Measurements from ENCODE around the gene SEPTIN1.

The SEPTIN1 gene

GRCh38 chr16:30372038-30372712 lies 10.2 kb downstream of the SEPTIN1 start:
- Histone ChIP-seq H3K9me3 (ENCODE audit: low read length) (no peaks in the 10 kb centered on the region), H2AFZ (ENCODE audit: low read length) (no peak overlapping the region), H3F3A (ENCODE audit: insufficient read depth, low read length) (no peaks in the 10 kb centered on the region), H3K36me3 (ENCODE audit: insufficient read depth, low read length) (peaks cover 5% of the 10 kb centered on the region; the same call in 1 of the 2 replicates), H4K20me1 (ENCODE audit: insufficient read depth, low read length) (no peaks in the 10 kb centered on the region), H3K27me3 (ENCODE audit: insufficient read depth, low read length) (no peaks in the 10 kb centered on the region), H3K79me2 (ENCODE audit: insufficient read depth, low read length) (peaks cover 26% of the 10 kb centered on the region), H3K4me3 (ENCODE audit: low read depth, low read length, poor library complexity, severe bottlenecking) (no peak overlapping the region), H3K4me1 (ENCODE audit: insufficient read depth, low read length, severe bottlenecking) (peaks cover 36% of the 10 kb centered on the region), H3K4me2 (ENCODE audit: low read length) (peak overlapping the region; percentile 87; the same call in 1 of the 2 replicates), H3K9me2 (ENCODE audit: low read depth, low read length) (no peaks in the 10 kb centered on the region), H3K27ac (ENCODE audit: low read depth, low read length, poor library complexity, severe bottlenecking) (peak overlapping the region; percentile 76), H3K9ac (ENCODE audit: low read length) (peak overlapping the region; percentile 79)
- TF ChIP-seq CTCF (IDR thresholded peaks at IDR 0.05; ENCODE audit: low read length) (no peak), EZH2 (IDR thresholded peaks at IDR 0.05; ENCODE audit: borderline replicate concordance, low read length) (no peak)

GRCh38 chr16:30371248-30371816 lies 11.0 kb downstream of the SEPTIN1 start:
- no peak overlapping the region for H2AFZ ChIP-seq (ENCODE audit: low read length)
- no peaks in the 10 kb centered on the region for H3F3A ChIP-seq (ENCODE audit: insufficient read depth, low read length)
- H3K4me1 ChIP-seq (ENCODE audit: insufficient read depth, low read length, severe bottlenecking): peaks cover 42% of the 10 kb centered on the region
- peaks cover 11% of the 10 kb centered on the region; the same call in 1 of the 2 replicates for H3K36me3 ChIP-seq (ENCODE audit: insufficient read depth, low read length)
- TF ChIP-seq EZH2 (IDR thresholded peaks at IDR 0.05; ENCODE audit: borderline replicate concordance, low read length): no peak
- no peak for TF ChIP-seq CTCF (IDR thresholded peaks at IDR 0.05; ENCODE audit: low read length)
- H3K9ac ChIP-seq (ENCODE audit: low read length): peak overlapping the region; percentile 79
- no peaks in the 10 kb centered on the region for H3K9me2 ChIP-seq (ENCODE audit: low read depth, low read length)
- H3K27ac ChIP-seq (ENCODE audit: low read depth, low read length, poor library complexity, severe bottlenecking): peak overlapping the region; percentile 76
- H4K20me1 ChIP-seq (ENCODE audit: insufficient read depth, low read length): no peaks in the 10 kb centered on the region
- peak overlapping the region; percentile 59 for H3K4me3 ChIP-seq (ENCODE audit: low read depth, low read length, poor library complexity, severe bottlenecking)
- H3K4me2 ChIP-seq (ENCODE audit: low read length): peak overlapping the region; percentile 87
- no peaks in the 10 kb centered on the region for H3K27me3 ChIP-seq (ENCODE audit: insufficient read depth, low read length)
- H3K9me3 ChIP-seq (ENCODE audit: low read length): no peaks in the 10 kb centered on the region
- peaks cover 33% of the 10 kb centered on the region for H3K79me2 ChIP-seq (ENCODE audit: insufficient read depth, low read length)

GRCh38 chr16:30370456-30371247 lies 11.7 kb downstream of the SEPTIN1 start, which contains the start of gene TBC1D10B:
TBC1D10B (minus strand) TSS chr16:30370494; CDS start chr16:30370183, 311 bp downstream.
- H3F3A ChIP-seq (ENCODE audit: insufficient read depth, low read length): no peaks in the 10 kb centered on the region
- H3K9me3 ChIP-seq (ENCODE audit: low read length): no peaks in the 10 kb centered on the region
- no peaks in the 10 kb centered on the region for H3K9me2 ChIP-seq (ENCODE audit: low read depth, low read length)
- peaks cover 33% of the 10 kb centered on the region for H3K79me2 ChIP-seq (ENCODE audit: insufficient read depth, low read length)
- no peak within 1 kb of the TSS for H2AFZ ChIP-seq (ENCODE audit: low read length)
- peak within 1 kb of the TSS; percentile 89 for H3K9ac ChIP-seq (ENCODE audit: low read length)
- peak within 1 kb of the TSS; percentile 97 for H3K4me3 ChIP-seq (ENCODE audit: low read depth, low read length, poor library complexity, severe bottlenecking)
- TF ChIP-seq CTCF (IDR thresholded peaks at IDR 0.05; ENCODE audit: low read length) (no peak), EZH2 (IDR thresholded peaks at IDR 0.05; ENCODE audit: borderline replicate concordance, low read length) (no peak)
- H3K4me1 ChIP-seq (ENCODE audit: insufficient read depth, low read length, severe bottlenecking): peaks cover 42% of the 10 kb centered on the region
- no peaks in the 10 kb centered on the region for H4K20me1 ChIP-seq (ENCODE audit: insufficient read depth, low read length)
- H3K27ac ChIP-seq (ENCODE audit: low read depth, low read length, poor library complexity, severe bottlenecking): peak within 1 kb of the TSS; percentile 76
- no peaks in the 10 kb centered on the region for H3K27me3 ChIP-seq (ENCODE audit: insufficient read depth, low read length)
- H3K36me3 ChIP-seq (ENCODE audit: insufficient read depth, low read length): peaks cover 14% of the 10 kb centered on the region; the same call in 1 of the 2 replicates
- peak within 1 kb of the TSS; percentile 89 for H3K4me2 ChIP-seq (ENCODE audit: low read length)

All from OCI-LY1 (cell line).